Mesodermal cell (in vitro differentiated cells): ENCODE results near the gene TMEM273.

ENCODE experiments used
- H3K27ac ChIP-seq: 2 replicates; pipeline ENCODE4 v1.7.0; 2013; ENCODE audit warnings: mild to moderate bottlenecking, low read depth, low read length, moderate library complexity; ENCODE audit not compliant: severe bottlenecking
- H3K36me3 ChIP-seq: 2 replicates; pipeline ENCODE4 v1.7.1; 2013; ENCODE audit warnings: mild to moderate bottlenecking, low read length, moderate library complexity; ENCODE audit not compliant: control insufficient read depth, insufficient read depth
- H3K4me1 ChIP-seq: one replicate; pipeline ENCODE4 v1.7.1; 2013; ENCODE audit warnings: mild to moderate bottlenecking, low read length; ENCODE audit not compliant: insufficient read depth, control insufficient read depth, poor library complexity, severe bottlenecking
- H3K4me3 ChIP-seq: 2 replicates; pipeline ENCODE4 v1.7.0; 2013; ENCODE audit warnings: low read length, control low read depth, mild to moderate bottlenecking; ENCODE audit not compliant: insufficient read depth, poor library complexity, severe bottlenecking; ENCODE audit errors: extremely low read depth
- H3K9me3 ChIP-seq: 2 replicates; pipeline ENCODE4 v1.7.1; 2013; ENCODE audit warnings: mild to moderate bottlenecking, low read length, moderate library complexity; ENCODE audit not compliant: control insufficient read depth
- WGBS, 2 experiments: methylation state at CpG; one replicate each; pipeline ENCODE4 v1.1.5; 2013; ENCODE audit warnings: missing lambda C conversion rate in 2 of 2; ENCODE audit not compliant: insufficient coverage in 2 of 2; 5-methylcytosine and 5-hydroxymethylcytosine counted together

TMEM273 gene

DNA sequence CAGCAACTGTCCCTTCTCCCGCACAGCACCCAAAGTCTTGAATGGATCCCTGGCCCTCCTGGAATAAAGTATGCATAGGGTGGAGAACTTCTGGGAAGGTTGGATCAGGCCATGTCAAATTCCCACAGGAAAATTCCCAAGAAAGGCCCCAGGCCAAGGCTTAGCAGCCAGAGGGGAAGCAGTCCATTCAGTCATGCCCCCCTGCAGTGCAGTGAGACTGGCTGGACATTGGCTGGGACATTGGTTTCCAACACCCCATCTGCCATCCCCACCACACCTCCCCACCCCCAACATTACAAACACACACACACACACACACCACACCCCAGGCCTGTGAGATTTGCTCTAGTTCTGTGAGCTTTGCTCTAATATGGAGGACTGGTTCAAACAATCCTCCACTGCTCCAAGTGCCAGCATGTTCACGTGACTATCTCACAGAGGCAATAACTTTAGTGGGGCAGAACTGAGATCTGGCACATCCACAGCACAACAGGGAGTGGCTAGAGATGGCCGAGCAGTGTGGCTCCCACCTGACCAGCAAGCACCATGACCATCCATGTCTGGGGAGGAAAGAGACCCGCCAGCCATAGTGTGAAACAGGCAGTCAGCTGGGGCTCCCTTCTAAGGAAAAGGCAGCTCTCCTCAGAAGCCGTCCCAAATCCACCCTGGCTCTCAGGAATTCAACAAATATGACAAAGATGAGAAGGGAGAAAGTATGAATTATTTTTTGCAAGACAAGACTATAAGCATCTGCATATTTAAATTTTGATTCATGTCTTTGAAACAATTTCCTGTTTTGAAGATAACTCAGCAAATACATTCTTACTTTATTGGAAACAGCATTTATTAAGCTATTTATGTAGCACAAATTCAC lies 47.6 kb downstream of the TMEM273 start:
- Histone ChIP-seq H3K36me3 (no peaks in the 10 kb centered on the region), H3K4me3 (no peak overlapping the region), H3K27ac (no peak overlapping the region), H3K9me3 (no peaks in the 10 kb centered on the region), H3K4me1 (peaks cover 8% of the 10 kb centered on the region)
- 86 to 94% methylated on average over 2 to 3 of the region's 5 CpGs for WGBS, 2 experiments

DNA sequence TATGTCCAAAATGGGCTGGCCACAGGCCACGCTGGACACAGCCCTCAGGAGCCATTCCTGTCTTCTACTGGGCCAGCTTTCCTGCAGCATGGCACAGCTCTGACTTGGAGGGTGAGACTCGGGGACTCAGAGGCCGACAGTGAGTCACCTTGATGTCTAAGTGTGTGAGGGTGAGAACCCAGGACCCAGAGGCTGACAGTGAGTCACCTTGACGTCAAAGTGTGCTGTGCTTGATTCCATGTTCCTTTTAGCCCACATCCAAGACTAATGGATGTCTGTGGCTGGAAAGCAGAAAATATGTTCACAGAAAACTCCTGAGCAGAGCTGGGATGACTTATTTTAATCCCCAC lies 48.4 kb downstream of the TMEM273 start:
- 95 to 100% methylated on average over 1 to 4 of the region's 4 CpGs for WGBS, 2 experiments
- H3K36me3 ChIP-seq: no peaks in the 10 kb centered on the region
- no peak overlapping the region for H3K27ac ChIP-seq
- H3K4me3 ChIP-seq: no peak overlapping the region
- H3K4me1 ChIP-seq: peaks cover 8% of the 10 kb centered on the region
- no peaks in the 10 kb centered on the region for H3K9me3 ChIP-seq

DNA sequence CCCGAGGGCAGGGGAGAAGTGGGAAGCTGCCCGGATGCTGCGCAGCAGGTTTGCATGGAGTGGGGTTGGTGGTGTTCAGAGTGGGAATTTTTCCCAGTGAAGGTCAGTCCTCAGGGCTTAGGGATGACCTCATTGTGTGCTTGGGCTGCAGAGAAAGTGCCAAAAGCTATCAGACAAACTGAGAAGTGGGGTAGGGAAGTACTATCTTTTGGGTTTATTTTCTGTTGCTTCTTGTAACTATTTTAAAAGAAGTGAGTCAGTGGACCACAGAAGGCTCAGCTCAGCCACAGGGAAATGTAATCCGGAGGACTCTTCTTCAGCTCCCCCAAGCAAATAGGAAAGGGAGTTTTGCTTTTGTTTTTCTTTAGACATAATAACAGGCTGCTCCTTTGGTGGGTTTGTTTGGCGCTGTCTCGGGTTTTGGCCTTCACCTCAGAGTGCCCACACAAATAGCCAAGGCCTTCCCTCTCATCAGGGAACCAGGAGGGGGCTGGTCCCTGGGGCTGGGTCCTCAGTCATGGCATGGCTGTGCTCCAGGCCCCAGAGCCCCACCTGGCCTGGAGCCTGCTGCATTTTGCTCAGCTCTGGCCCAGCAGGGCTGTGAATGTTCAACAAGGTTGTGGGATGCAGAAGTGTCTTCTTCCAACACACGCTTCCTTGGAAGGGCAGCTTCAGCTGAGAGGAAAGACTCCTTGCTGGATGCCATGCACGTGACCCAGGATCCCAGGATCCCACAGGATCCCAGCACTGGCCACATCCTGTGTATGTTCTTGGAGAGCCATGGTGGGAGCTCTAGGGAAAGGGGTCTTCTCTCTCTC lies 49.0 kb downstream of the TMEM273 start:
- H3K4me1 ChIP-seq: peaks cover 7% of the 10 kb centered on the region
- no peaks in the 10 kb centered on the region for H3K36me3 ChIP-seq
- H3K9me3 ChIP-seq: no peaks in the 10 kb centered on the region
- 95 to 97% methylated on average over 5 to 6 of the region's 8 CpGs for WGBS, 2 experiments
- no peak overlapping the region for H3K4me3 ChIP-seq
- no peak overlapping the region for H3K27ac ChIP-seq

DNA sequence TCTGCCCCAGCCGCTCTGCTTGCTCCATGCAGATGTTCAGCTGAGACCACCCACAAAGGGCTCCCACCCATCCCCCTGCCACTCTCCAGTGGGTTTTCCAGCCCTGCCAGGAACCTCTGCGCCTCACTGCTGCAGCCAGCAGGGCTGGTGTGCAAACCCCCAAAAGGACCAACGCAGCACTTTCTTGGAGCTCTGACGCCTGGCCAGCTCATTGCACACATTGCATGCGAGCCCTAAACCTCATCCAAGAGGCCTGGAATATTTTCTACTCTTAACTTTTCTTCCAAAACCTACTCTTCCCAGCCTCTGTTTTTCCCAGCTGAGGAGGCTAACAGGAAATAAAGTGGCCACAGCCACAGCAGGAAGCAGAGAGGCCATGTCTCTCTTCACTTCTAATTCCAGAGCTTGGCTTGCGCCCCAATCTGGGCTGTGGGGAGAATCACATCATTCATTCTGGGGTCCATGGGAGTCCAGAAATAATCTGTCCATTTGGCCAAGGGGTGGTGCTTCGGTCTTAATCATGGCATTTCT lies 49.8 kb downstream of the TMEM273 start:
- no peaks in the 10 kb centered on the region for H3K36me3 ChIP-seq
- H3K27ac ChIP-seq: no peak overlapping the region
- H3K9me3 ChIP-seq: no peaks in the 10 kb centered on the region
- 87 to 93% methylated on average over 7 of the region's 7 CpGs for WGBS, 2 experiments
- no peak overlapping the region for H3K4me3 ChIP-seq
- H3K4me1 ChIP-seq: peaks cover 3% of the 10 kb centered on the region

DNA sequence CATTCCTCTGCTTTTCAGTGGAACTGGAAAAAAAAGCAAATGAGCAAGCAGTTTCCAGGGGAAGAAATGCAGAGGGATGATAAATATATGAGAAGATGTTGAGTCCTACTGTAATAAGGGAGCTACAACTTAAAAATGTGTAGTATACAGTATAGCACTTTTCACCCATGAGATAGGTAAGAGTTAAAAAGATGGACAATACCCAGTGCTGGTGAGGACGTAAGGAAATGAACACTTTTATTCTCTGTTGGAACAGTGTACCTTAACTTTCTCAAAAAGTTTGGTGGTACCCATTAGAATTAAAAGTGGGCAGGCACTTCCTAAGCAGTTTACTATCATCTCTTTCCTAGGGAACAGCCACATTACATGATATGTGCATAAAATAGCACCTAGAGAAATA lies 51.7 kb downstream of the TMEM273 start:
- H3K36me3 ChIP-seq: no peaks in the 10 kb centered on the region
- H3K27ac ChIP-seq: no peak overlapping the region
- H3K4me1 ChIP-seq: peaks cover 3% of the 10 kb centered on the region
- no peak overlapping the region for H3K4me3 ChIP-seq
- H3K9me3 ChIP-seq: no peaks in the 10 kb centered on the region
- WGBS, 2 experiments: 71% methylated on average over 1 of the region's 1 CpG; no CpG with 5 or more reads in 1 of the 2 experiments

DNA sequence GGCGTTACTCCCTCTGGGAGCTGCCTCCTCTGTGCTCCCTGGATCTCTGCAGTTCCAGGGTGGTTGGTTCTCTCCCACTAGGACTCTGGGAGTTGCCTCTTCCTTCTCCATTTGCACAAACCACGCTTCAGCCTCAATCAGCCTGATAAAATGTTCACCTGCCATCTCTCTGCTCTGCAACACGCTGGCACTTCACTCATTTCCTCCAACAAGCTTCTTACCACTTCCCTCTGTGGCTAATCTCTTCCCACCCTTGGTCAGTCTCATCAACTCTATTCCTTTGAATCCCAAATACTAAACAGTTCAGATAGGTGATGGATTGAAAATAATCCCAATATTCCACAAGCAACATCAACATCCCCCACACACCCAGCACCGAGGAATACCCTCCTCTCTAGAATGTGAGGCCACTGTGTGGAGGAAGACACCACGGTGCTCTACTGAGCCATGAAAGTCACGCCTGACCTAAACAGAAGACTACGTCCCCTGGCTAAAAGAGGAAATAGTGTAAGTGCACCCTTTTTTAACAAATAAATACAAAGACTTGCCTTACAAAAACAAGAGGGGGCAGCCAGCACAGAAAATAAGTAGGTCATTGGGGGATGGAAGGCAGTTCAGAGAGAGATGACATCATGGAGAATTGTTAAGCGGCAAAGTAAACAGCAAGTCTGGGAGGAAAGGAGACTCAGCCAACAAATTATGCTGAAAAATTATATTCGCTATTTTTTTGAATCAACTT lies 52.4 kb downstream of the TMEM273 start:
- Histone ChIP-seq H3K9me3 (no peaks in the 10 kb centered on the region), H3K4me3 (no peak overlapping the region), H3K27ac (no peak overlapping the region), H3K36me3 (no peaks in the 10 kb centered on the region), H3K4me1 (peaks cover 3% of the 10 kb centered on the region)
- WGBS, 2 experiments: 93% methylated on average over 4 of the region's 9 CpGs

DNA sequence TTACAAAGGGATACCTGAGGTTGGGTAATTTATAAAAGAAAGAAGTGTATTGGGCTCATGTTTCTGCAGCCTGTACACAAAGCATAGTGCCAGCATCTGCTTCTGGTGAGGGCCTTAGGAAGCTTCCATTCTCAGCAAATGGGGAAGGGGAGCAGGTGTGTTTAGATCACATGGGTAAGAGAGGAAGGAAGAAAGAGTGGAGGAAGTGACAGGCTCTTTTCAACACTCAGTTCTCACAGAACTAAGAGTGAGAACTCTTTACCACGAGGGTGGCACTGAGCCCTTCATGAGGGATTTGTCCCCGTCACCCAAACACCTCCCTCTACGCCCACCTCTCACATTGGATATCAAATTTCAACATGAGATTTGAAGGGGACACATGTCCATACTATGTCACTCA lies 53.9 kb downstream of the TMEM273 start:
- no peaks in the 10 kb centered on the region for H3K36me3 ChIP-seq
- peaks cover 2% of the 10 kb centered on the region for H3K4me1 ChIP-seq
- no peak overlapping the region for H3K27ac ChIP-seq
- H3K4me3 ChIP-seq: no peak overlapping the region
- 90 to 100% methylated on average over 2 of the region's 3 CpGs for WGBS, 2 experiments
- no peaks in the 10 kb centered on the region for H3K9me3 ChIP-seq

DNA sequence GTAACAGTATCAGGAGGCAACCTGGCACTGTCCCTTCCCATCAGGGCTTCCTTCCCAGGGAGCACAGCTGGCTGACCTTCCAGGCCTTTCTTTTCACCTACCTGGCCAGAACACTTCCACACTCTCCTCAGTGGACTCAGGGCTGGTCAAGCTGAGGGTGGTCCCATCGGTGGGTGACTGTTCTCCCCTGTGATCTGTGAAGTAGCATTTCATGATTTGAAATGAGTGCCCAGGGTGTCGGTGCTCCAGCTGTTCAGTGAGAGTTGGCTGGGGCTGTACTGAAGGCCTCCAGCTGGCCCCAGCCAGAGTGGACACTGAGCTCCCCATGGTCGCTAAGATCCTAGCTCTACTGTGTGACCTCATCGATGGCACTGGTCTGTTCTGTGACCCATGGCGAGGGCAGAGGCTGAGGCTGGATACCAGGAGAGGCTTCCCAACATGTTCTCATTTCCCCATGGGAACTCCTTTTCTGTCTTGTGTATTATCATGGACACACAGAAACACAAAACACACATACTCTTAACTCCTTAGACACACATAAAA lies 54.4 kb downstream of the TMEM273 start, which contains the start of gene FAM170B:
Gene FAM170B, minus strand, starts transcription at position 316 of the 543 bp plus-strand sequence. Its CDS starts 103 bp downstream, at position 213.
- no peak within 1 kb of the TSS for H3K27ac ChIP-seq
- no peak within 1 kb of the TSS for H3K4me3 ChIP-seq
- H3K4me1 ChIP-seq: no peaks in the 10 kb centered on the region
- WGBS, 2 experiments: 88 to 95% methylated on average over 2 to 4 of the region's 5 CpGs
- no peaks in the 10 kb centered on the region for H3K9me3 ChIP-seq
- no peaks in the 10 kb centered on the region for H3K36me3 ChIP-seq

DNA sequence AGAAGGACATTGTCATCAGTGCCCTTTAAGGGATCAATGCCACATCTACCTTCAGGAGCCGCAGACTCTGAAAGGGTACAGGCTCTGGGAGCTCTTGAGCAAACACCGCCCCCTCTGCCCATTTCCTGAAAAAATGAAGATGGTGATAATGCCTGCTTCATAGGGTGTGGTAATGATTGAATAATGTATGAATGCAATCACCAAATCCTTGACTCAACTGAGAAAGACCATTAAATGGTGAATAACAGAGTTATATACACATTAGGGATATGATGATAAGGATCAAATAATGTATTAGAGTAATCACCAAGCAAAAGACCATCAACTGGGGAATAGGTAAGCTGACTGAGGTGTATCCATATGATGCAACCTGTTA lies 55.8 kb downstream of the TMEM273 start:
- Histone ChIP-seq H3K27ac (no peak overlapping the region), H3K4me3 (no peak overlapping the region), H3K36me3 (no peaks in the 10 kb centered on the region), H3K4me1 (no peaks in the 10 kb centered on the region), H3K9me3 (no peaks in the 10 kb centered on the region)
- no CpG with 5 or more reads among the region's 2 CpGs for WGBS, 2 experiments
